PFSK-1 (cell line): Measurements from ENCODE around the gene REPS2.

Experiments
- FOXP2 ChIP-seq: optimal IDR thresholded peaks from 2 replicates; pipeline ENCODE3; 2011; ENCODE audit warnings: borderline replicate concordance, control low read depth, inconsistent platforms; ENCODE audit not compliant: insufficient read depth; ENCODE audit errors: extremely low read length, extremely low read depth
- POLR2AphosphoS5 ChIP-seq: IDR thresholded peaks from 2 replicates; pipeline ENCODE4 v1.6.1; 2012; ENCODE audit warnings: low read depth, mild to moderate bottlenecking, control low read depth, low read length, moderate library complexity
- SIN3A ChIP-seq: IDR thresholded peaks from 2 replicates; pipeline ENCODE4 v1.6.1; 2012; ENCODE audit warnings: mild to moderate bottlenecking, low read length, moderate library complexity, borderline replicate concordance; ENCODE audit not compliant: insufficient read depth
- TAF1 ChIP-seq: IDR thresholded peaks from 2 replicates; pipeline ENCODE4 v1.6.1; 2012; ENCODE audit warnings: low read length, control low read depth, borderline replicate concordance; ENCODE audit not compliant: insufficient read depth
- TF ChIP-seq, protein P1 (sequence below), 2 experiments: IDR thresholded peaks; 2 replicates each; pipeline versions ENCODE4 v1.6.1 to v1.8.0; 2011 to 2012; ENCODE audit warnings: low read depth in 2 of 2, low read length in 2 of 2, control low read depth in 1 of 2, inconsistent platforms in 1 of 2, mild to moderate bottlenecking in 1 of 2, moderate library complexity in 1 of 2; ENCODE audit not compliant: insufficient read depth in 1 of 2

The REPS2 gene

GRCh38 chrX:17082831-17083230 lies 136.4 kb downstream of the REPS2 start:
- TF ChIP-seq, protein P1, sequence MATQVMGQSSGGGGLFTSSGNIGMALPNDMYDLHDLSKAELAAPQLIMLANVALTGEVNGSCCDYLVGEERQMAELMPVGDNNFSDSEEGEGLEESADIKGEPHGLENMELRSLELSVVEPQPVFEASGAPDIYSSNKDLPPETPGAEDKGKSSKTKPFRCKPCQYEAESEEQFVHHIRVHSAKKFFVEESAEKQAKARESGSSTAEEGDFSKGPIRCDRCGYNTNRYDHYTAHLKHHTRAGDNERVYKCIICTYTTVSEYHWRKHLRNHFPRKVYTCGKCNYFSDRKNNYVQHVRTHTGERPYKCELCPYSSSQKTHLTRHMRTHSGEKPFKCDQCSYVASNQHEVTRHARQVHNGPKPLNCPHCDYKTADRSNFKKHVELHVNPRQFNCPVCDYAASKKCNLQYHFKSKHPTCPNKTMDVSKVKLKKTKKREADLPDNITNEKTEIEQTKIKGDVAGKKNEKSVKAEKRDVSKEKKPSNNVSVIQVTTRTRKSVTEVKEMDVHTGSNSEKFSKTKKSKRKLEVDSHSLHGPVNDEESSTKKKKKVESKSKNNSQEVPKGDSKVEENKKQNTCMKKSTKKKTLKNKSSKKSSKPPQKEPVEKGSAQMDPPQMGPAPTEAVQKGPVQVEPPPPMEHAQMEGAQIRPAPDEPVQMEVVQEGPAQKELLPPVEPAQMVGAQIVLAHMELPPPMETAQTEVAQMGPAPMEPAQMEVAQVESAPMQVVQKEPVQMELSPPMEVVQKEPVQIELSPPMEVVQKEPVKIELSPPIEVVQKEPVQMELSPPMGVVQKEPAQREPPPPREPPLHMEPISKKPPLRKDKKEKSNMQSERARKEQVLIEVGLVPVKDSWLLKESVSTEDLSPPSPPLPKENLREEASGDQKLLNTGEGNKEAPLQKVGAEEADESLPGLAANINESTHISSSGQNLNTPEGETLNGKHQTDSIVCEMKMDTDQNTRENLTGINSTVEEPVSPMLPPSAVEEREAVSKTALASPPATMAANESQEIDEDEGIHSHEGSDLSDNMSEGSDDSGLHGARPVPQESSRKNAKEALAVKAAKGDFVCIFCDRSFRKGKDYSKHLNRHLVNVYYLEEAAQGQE (IDR thresholded peaks at IDR 0.05; ENCODE audit: insufficient read depth in 1 of 2, low read depth in 2 of 2, low read length in 2 of 2), result no peak
- TF ChIP-seq SIN3A (no peak), TAF1 (no peak), FOXP2 (no peak), POLR2AphosphoS5 (no peak)

DNA sequence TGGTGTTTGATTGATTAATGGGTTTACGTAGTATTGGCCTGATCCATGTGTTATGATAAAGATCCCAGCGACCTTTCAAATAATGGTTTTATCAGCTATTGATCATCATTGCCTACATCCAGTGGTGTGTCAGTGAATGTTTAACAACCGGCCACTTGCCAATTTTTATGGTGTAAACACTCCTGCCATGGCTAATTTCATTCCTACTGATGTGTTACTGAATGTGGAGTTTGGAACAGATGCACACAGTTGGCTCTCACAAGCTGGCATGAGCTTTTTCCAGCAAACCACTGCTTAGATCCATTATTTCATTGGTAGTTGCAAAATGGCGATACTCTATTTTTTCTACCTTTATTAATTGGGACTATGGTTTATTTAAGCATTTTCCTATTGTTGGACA lies 139.9 kb downstream of the REPS2 start:
- TF ChIP-seq TAF1, result no peak
- TF ChIP-seq FOXP2, result no peak
- TF ChIP-seq SIN3A, result no peak
- TF ChIP-seq POLR2AphosphoS5, result no peak
- TF ChIP-seq, protein P1 (IDR thresholded peaks at IDR 0.05; ENCODE audit: insufficient read depth in 1 of 2, low read depth in 2 of 2, low read length in 2 of 2), result no peak

DNA sequence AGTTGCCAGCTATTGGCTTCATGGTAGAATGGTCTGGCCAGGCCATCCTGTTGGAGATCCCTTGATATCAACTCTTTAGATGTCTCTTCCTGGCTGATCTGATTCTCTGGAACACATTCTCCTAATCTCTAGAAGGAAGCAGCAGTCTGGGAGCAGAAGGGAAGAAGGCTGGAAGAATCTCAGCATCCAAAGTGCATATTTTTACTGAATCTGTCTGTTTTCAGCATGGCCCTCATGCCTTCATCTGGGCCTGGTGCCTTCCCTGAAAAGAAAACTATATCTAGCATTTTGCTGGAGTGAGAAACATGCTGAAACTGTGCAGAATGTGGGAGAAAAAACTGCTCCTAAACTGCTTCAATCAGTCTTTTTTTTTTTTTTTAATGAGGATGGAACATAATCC lies 148.7 kb downstream of the REPS2 start:
- TF ChIP-seq, protein P1 (IDR thresholded peaks at IDR 0.05; ENCODE audit: insufficient read depth in 1 of 2, low read depth in 2 of 2, low read length in 2 of 2), result no peak
- TF ChIP-seq FOXP2 (no peak), SIN3A (no peak), POLR2AphosphoS5 (no peak)

DNA sequence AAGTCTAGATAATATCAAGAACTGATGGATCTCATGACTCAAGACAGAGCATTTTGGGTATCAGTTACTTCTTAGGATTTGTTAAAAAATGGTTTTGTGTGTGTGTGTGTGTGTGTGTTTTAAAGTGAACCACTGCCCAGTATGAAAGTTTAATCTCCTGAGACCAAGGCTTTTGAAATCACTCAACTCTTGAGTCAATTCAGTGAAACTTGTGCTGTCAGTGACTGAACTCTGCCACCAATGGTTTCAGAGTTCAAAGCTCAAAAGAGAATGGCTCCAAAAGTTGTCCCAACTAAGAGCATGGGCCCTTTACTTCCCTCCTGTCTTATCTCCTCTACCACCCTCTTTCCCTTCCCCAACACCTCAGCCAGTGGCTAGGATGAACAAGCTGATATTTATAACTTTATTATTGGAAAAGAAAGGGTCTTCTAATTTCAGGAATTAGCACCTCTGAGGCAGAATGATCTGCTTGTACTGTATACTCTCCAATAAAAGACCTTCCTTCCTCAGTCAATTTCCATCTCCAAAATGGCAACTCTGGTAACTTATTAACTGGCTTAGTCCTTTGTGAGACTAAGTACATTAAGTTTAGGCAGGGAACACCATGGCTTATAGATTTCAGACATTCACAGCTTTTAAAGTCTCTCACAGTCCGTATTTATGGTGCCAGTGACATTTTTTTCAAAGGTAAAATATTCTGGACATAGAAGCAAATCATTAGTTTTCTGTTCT lies 152.2 kb downstream of the REPS2 start:
- TF ChIP-seq POLR2AphosphoS5 (no peak), SIN3A (no peak), TAF1 (no peak), FOXP2 (no peak)
- TF ChIP-seq, protein P1 (IDR thresholded peaks at IDR 0.05; ENCODE audit: insufficient read depth in 1 of 2, low read depth in 2 of 2, low read length in 2 of 2), result no peak

- TF ChIP-seq POLR2AphosphoS5, result no peak
- no peak for TF ChIP-seq TAF1
- TF ChIP-seq FOXP2, result no peak
- TF ChIP-seq, protein P1 (IDR thresholded peaks at IDR 0.05; ENCODE audit: insufficient read depth in 1 of 2, low read depth in 2 of 2, low read length in 2 of 2), result no peak
- TF ChIP-seq SIN3A, result no peak
Observed at GRCh38 chrX:17104433-17104832, 158.0 kb downstream of the REPS2 start.
